ENCODE data around the gene ZNF670.

DNA sequence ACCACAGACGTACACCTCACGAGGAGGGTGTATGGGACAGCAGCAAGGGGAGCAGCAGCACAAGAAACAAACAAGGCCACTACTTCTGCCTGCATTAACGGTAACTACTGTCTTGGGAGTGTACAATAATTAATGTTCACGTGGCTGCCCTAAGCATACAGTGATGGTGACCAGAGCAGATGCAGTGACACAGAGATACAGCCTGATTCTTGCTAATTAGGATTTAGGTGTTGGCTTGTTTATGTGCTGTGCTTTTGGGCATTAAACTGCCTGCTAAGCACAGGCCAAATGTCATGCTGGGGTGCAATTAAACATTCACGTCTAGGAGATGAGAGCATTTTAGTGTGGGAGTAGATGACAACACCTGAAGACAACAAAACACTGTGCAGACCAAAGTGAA lies 18.3 kb upstream of the ZNF670 start:
- TF ChIP-seq, protein P1, sequence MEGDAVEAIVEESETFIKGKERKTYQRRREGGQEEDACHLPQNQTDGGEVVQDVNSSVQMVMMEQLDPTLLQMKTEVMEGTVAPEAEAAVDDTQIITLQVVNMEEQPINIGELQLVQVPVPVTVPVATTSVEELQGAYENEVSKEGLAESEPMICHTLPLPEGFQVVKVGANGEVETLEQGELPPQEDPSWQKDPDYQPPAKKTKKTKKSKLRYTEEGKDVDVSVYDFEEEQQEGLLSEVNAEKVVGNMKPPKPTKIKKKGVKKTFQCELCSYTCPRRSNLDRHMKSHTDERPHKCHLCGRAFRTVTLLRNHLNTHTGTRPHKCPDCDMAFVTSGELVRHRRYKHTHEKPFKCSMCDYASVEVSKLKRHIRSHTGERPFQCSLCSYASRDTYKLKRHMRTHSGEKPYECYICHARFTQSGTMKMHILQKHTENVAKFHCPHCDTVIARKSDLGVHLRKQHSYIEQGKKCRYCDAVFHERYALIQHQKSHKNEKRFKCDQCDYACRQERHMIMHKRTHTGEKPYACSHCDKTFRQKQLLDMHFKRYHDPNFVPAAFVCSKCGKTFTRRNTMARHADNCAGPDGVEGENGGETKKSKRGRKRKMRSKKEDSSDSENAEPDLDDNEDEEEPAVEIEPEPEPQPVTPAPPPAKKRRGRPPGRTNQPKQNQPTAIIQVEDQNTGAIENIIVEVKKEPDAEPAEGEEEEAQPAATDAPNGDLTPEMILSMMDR (IDR thresholded peaks at IDR 0.05) = no peak
- no peak for TF ChIP-seq POLR2A (IDR thresholded peaks at IDR 0.05)
- no peak for TF ChIP-seq POLR2AphosphoS5 (IDR thresholded peaks at IDR 0.05)

All from breast epithelium (tissue), 3 donors.